GM18870 (cell line): ENCODE data around the gene CHST11.

Source experiments
- ATAC-seq: cut with Tn5 transposase; IDR thresholded peaks from one replicate; pipeline ENCODE4 v1.9.1; 2021; ENCODE audit warnings: moderate library complexity; ENCODE audit not compliant: unreplicated experiment

The CHST11 gene

GRCh38 chr12:104479123-104479662 is 22.4 kb downstream of the CHST11 start:
- ATAC-seq: no peak

DNA sequence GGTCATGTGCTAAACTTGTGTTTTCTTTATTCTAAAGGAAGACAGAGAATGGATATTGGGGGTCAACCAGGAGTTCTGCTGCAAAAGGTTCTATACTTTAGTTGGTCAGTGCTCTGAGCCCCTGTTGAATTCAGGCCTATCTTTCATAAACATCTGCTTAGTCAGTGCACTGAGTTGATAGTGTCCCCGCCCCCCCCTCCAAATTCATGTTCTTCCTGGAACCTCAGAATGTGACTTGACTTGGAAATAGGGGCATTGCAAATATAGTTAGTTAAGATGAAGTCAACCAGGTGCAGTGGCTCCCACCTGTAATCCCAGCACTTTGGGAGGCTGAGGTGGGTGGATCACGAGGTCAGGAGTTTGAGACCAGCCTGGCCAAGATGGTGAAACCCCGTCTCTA is 23.3 kb downstream of the CHST11 start:
- ATAC-seq: no peak

GRCh38 chr12:104480826-104481440 is 24.2 kb downstream of the CHST11 start:
- no peak for ATAC-seq

DNA sequence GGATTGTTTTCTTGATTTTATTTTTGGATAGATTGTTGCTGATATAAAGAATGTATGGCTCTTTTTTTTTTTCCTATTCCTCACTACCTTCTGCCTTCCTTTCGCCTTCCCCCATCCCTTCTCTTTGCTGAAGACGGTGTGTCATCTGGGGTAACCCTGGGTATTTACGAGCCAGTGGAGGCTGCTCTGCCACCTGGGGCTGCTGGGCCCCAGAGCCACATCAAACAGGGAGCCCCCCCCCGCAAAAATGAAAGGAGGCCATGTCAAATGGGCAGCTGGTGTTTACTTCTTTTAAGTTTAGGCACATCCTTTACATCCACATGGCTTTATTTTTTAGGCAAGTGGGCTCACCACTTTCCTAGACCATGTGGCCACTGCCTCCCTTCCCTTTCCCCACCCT is 25.4 kb downstream of the CHST11 start:
- no peak for ATAC-seq

DNA sequence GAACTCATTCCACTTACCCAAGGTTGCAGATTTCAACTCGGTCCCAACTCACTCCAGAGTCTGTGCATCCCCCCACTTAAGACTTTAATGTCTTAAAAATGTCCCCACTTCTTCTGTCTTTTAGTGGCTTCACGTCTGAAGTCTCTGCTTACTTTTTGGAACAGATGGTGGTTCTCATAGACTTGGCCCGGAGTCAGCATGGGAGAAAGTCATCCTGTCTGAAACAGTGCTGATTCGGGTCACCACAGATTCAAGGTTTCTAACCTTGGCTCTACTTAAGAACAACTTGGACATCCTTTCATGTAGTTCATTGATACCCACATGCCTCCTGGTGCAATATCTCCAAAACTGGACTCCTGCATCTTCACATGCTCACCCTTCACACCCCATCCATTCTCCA is 26.0 kb downstream of the CHST11 start:
- ATAC-seq: no peak

- ATAC-seq: no peak
These were observed 27.3 kb downstream of the CHST11 start for GRCh38 chr12:104484079-104484478.

GRCh38 chr12:104485651-104486362 is 29.1 kb downstream of the CHST11 start:
- no peak for ATAC-seq

- ATAC-seq: no peak
These were observed 29.6 kb downstream of the CHST11 start for GRCh38 chr12:104486363-104486750.

DNA sequence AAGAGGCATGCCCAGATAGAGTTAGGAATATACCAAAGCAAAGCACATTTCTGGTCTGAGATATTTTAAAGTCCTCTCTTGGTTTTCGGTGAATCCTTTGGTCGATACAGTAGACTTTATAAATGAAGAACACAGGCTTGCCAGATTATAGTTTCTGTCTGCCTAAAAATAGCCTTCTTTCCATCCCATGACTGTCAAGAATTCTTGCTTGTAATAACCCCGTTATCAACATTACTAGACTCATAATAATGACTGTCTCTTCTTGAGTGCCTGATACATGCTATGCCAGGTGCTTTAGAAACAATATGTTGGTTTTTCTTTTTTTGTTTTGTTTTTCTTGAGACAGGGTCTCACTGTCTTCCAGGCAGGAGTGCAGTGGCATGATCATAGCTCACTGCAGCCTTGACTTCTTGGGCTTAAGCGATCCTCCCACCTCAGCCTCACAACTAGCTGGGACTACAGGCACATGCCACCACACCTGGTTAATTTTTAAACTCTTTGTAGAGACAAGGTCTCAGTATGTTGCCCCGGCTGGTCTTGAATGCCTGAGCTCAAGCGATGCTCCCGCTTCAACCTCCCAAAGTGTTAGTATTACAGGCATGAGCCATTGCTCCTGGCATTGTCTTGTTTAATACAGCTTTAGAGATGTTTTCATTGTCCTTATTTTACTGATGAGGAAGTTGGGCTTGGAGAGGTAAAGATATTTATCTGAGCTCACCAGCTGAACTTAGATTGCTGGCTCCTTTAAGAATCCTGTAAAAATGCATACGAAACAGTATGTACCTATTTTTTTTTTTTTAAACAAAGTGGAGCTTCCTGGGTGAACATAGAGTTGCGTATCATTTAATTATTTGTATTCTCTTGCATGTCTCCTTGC is 30.4 kb downstream of the CHST11 start:
- peak; percentile 45 for ATAC-seq

GRCh38 chr12:104488374-104488773 is 31.6 kb downstream of the CHST11 start:
- no peak for ATAC-seq

DNA sequence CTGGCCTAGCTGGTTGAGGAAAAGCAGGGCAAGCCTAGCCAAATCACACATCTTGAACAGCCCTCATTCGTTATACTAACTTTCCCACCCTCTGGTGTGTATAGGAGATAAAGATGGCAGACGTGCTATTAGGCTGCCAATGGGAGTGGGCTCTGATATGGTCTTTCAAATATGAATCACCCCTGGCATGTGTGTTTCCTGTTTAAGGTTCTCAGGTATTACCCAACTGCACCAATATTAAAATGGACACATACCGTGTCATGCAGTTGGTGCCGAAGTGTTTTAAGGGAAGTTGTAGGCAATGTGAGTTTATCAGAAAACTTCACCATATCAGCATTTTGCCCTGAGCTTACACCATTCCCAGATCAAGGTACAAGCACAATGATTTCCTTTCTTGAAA is 33.4 kb downstream of the CHST11 start:
- ATAC-seq: no peak

DNA sequence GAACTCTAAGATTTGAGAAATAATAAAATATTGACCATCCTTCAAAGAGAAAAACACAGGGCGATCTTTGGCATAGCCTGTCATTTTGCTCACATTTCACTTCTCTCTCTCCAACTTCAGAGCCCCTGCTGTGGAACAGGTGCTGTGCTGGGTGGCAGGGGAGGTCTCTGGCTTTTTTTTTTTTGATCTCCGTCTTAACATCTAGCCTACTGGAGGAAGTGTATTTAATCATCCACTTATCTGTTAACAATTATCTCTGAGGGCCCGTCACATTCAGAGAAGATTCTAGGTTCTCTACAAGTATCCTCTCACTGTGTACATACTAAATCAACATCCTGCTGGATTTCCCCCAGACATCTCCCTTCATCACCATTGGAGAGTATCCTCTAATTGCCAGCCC is 34.1 kb downstream of the CHST11 start:
- no peak for ATAC-seq

- ATAC-seq: no peak
These were observed 36.7 kb downstream of the CHST11 start for GRCh38 chr12:104493496-104493895.

GRCh38 chr12:104494137-104494792 is 37.5 kb downstream of the CHST11 start:
- no peak for ATAC-seq

GRCh38 chr12:104494793-104495158 is 38.0 kb downstream of the CHST11 start:
- ATAC-seq: no peak

GRCh38 chr12:104495786-104496185 is 39.0 kb downstream of the CHST11 start:
- ATAC-seq: no peak

DNA sequence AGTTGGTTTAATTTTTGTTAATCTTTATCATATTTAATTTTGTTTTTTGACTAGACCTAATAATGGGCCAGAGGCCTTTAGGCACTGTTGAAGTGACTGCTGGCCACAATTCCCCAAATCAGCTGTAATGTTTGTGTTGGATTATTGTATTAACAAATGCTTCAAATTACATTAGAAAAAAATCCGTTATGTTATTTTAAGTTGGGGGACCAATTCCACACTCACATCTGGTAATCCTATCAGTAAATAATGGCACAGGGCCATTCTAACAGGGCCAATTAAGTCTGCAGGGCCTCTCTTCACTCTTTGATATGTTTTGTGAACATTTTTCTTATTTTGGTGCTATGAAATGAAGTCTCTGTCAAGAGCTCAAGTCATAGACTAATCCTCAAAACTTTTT is 39.6 kb downstream of the CHST11 start:
- no peak for ATAC-seq

- no peak for ATAC-seq
These were observed 41.6 kb downstream of the CHST11 start for GRCh38 chr12:104498211-104498801.

GRCh38 chr12:104499668-104500332 is 43.1 kb downstream of the CHST11 start:
- no peak for ATAC-seq

GRCh38 chr12:104501115-104501514 is 44.4 kb downstream of the CHST11 start:
- no peak for ATAC-seq
